Left renal cortex interstitium (tissue), 4 donors: ENCODE results near the gene KIAA1671. TPM values are rescaled to one million over a fixed set of nuclear protein-coding genes. Genes with fewer than 3 reads are reported as not detected.
"Not testable (repeated sequence)": the region's sequence is repeated elsewhere in the genome, so short reads cannot be mapped to it uniquely, and the experiment has no call there.

Source experiments
- DNase-seq, 4 donors: peaks; one replicate each; pipeline ENCODE4 v3.0.0-alpha.2; 2013; ENCODE audit warnings: low read depth in 4 of 4, low spot score in 2 of 4, missing footprints in 1 of 4
- polyA plus RNA-seq, 4 donors: library from polyadenylated mRNA; unstranded; fragments of 120-200 nt; gene quantifications; one replicate each; pipeline ENCODE4 v1.2.1, GENCODE V29; 2013; ENCODE audit not compliant: insufficient read length in 4 of 4

The KIAA1671 gene
- polyA plus RNA-seq, 4 donors: 22.2 to 26.0 (median 24.9) TPM

GRCh38 chr22:25212337-25212736, 259.8 kb downstream of the KIAA1671 start:
- no peak for DNase-seq

GRCh38 chr22:25213221-25213620, 260.7 kb downstream of the KIAA1671 start:
- DNase-seq: no peak

DNA sequence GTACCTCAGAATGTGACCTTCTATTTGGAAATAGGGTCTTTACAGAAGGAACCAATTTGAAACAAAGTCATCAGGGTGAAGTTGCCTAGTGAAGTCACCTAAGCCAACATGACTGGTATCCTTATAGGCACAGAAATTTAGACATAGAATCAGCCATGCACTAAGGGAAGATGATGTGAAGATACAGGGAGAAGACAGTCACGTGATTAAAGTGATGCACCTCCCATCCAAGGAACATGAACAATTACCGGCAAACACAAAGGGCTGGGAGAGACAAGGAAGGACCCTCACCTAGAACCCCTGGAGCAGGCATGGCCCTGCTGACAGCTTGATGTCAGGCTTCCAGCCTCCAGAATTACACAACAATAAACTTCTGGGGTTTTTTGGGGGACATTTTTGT, 263.7 kb downstream of the KIAA1671 start:
- DNase-seq: no peak

DNA sequence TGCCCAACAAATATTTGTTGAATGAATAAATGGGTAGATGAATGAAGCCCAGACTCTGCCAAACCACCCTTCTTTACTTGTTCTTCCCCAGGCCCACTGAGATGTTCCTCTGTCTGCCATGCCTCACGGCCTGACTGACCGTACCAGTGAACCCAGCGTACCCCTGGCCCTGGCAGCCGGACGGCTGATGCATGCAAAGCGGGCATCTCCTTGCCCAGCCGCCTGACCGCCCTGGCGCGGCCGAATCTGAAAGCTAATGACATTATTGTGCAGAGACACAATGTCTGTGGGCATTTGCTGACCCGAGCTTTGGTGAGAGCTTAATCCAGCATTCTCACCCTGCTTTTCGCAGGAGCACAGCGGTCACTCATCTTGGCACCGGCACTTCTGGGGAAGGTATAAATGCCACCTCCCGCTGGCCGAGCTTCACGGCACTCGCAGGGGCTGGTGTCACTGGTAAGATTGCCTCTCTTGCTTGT, 266.7 kb downstream of the KIAA1671 start, which contains the start of gene CRYBB2:
Gene CRYBB2, plus strand, starts transcription at position 429 of the 479 bp plus-strand sequence. CDS start 1,791 bp downstream, outside the sequence.
- no peak for DNase-seq

DNA sequence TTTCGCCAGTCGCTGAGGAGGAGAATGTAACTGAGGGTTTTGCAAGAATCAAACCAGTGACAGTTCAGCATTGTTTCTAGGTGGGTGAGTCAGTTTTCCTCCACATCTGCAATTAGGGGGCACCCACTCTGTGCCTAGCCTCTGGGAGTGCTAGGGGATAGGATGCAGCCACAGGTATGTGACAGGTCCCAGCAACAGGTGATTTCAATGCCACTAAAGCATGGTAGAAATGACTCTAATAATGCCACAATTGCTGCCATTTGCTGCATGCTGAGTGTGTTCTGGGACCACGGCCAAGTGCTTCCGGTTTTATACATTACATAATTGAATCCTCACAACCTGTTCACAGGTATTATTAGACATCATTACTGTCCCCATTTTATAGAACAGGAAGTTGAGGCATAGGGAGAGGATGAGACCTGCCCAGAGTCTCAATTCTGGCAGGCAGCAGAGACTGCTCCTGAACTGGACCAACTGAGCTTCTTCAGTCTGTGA, 267.5 kb downstream of the KIAA1671 start:
- DNase-seq: no peak

- DNase-seq: no peak
These were observed 269.3 kb downstream of the KIAA1671 start for GRCh38 chr22:25221790-25222189.

- no peak for DNase-seq
These were observed 270.8 kb downstream of the KIAA1671 start for GRCh38 chr22:25223269-25223850.

- DNase-seq: no peak
These were observed 276.3 kb downstream of the KIAA1671 start for GRCh38 chr22:25228822-25229221.

DNA sequence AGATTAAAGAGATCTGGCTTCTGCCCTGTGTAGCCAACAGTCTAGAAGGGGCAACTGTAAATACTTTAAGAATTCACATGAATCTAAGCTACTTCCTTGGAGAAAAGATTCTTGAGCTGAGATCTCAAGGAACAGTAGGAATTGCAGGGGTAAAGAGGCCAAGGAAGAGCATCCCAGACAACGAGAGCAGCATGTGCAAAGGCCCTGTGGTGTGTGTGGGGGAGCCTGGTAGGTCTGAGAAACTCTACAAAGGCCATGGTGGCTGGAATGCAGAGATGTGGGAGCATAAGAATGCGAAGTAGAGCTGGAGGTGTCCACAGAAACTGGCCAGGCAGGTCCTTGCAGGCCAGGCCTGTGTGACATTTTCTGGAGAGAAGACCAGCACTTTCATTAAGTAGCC, 278.2 kb downstream of the KIAA1671 start:
- not testable (repeated sequence) for DNase-seq

DNA sequence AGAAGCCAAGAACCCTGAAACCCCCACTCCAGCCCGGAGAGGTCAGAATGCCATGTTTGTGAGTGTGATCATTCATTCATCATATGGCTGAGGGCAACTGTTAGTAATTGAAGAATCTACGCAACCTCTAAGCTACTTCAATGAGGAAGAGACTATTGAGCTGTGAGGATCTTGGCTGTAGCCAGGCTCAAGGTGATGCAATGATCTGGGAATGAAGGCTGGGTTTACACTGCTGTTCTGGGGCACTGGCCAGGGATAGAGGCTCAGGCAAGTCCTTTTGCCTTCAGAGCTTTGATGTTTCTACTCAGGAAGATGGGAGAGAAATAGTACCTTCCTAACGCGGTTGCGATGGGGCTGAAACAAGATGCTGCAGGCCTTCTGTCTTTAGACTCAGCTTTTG, 279.8 kb downstream of the KIAA1671 start:
- DNase-seq: no peak

GRCh38 chr22:25233706-25234105, 281.2 kb downstream of the KIAA1671 start:
- DNase-seq: not testable (repeated sequence)

DNA sequence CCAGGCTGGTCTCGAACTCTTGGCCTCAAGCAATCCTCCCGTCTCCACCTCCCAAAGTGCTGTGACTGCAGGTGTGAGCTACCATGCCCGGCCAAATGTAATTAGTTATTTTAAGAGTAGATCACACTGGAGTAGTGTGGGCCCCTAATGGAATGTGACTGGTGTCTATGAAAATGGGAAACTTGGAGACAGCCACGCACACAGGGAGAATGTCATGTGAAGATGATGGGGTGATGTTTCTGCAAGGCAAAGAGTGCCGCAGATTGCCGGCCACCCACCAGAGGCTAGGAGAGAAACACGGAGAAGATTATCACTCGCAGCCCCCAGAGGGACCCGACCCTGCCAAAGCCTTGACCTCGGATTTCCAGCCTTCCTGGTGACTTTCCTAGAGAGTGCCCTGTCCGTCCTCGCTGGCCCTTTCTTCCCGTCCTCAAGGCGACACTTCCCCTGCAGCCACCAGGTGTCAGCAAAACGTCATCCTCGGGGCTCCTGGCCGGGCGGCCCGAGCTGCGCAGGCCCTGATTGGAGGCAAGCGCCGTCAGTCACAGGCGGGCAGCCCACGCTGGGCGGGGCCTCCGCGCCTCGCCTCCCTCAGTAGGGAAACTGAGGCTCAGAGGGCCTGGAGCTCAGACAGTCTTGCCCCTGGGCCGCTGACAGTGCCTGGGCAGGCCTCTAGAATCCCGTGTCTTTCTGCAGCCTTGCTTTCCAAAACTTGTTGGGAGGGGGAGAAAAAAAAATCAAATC, 283.2 kb downstream of the KIAA1671 start:
- peak; percentile 15 to 78 (median 57) for DNase-seq

GRCh38 chr22:25236417-25236816, 283.9 kb downstream of the KIAA1671 start:
- no peak for DNase-seq

- DNase-seq: no peak
These were observed 285.0 kb downstream of the KIAA1671 start for GRCh38 chr22:25237503-25237902.

GRCh38 chr22:25238058-25238457, 285.5 kb downstream of the KIAA1671 start:
- not testable (repeated sequence) for DNase-seq

Other genes starting within 250 kb of the KIAA1671 start
- under 1 TPM in 1 of 4 donors, not detected in 3; 0.05 TPM for gene PIWIL3, start 178.0 kb upstream of the KIAA1671 start, polyA plus RNA-seq
- 1 to 10 TPM; 2.0 to 3.1 (median 2.4) TPM for gene SGSM1, start 146.5 kb upstream of the KIAA1671 start, polyA plus RNA-seq
- under 1 TPM in 1 of 4 donors, not detected in 3; 0.25 TPM for gene LHFPL7, start 6.0 kb upstream of the KIAA1671 start, polyA plus RNA-seq
- gene CRYBB3, start 247.1 kb downstream of the KIAA1671 start, polyA plus RNA-seq: under 1 TPM in 2 of 4 donors, not detected in 2; 0.32 to 0.43 TPM